RPMI8226 (cell line): ENCODE measurements around the gene NANOG.
"Not testable (repeated sequence)": the region's sequence is repeated elsewhere in the genome, so short reads cannot be mapped to it uniquely, and the experiment has no call there.

Source experiments
- DNase-seq: peaks from one replicate; pipeline ENCODE4 v3.0.0-alpha.2; 2015

NANOG gene

GRCh38 chr12:7788884-7789528 is at the start of gene NANOG:
Gene NANOG, plus strand, starts transcription at chr12:7789402. Its CDS starts 213 bp downstream, at chr12:7789615.
- DNase-seq: not testable (repeated sequence)

GRCh38 chr12:7747246-7747645 is 42.0 kb upstream of the NANOG start, which contains the start of gene CLEC4C:
Gene CLEC4C, minus strand, starts transcription at chr12:7747375. Its CDS starts 27 bp downstream, at chr12:7747348.
- no peak for DNase-seq

GRCh38 chr12:7748852-7749251 is 40.4 kb upstream of the NANOG start:
- DNase-seq: no peak

GRCh38 chr12:7749442-7749841 is 39.8 kb upstream of the NANOG start:
- peak; percentile 28 for DNase-seq

- DNase-seq: no peak
These were observed 38.9 kb upstream of the NANOG start for GRCh38 chr12:7750350-7750749.

- DNase-seq: no peak
These were observed 37.8 kb upstream of the NANOG start for GRCh38 chr12:7751394-7751793.

GRCh38 chr12:7751941-7752922 is 37.0 kb upstream of the NANOG start:
- DNase-seq: not testable (repeated sequence)

- peak; percentile 39 for DNase-seq
These were observed 33.5 kb upstream of the NANOG start for GRCh38 chr12:7755668-7756067.

GRCh38 chr12:7756993-7757392 is 32.2 kb upstream of the NANOG start:
- DNase-seq: no peak

GRCh38 chr12:7758766-7759140 is 30.4 kb upstream of the NANOG start:
- DNase-seq: no peak

GRCh38 chr12:7769999-7770398 is 19.2 kb upstream of the NANOG start:
- DNase-seq: no peak

GRCh38 chr12:7781274-7781673 is 7.9 kb upstream of the NANOG start:
- DNase-seq: no peak

GRCh38 chr12:7782055-7782454 is 7.1 kb upstream of the NANOG start:
- no peak for DNase-seq

- DNase-seq: not testable (repeated sequence)
These were observed 5.8 kb upstream of the NANOG start for GRCh38 chr12:7783433-7783832.

GRCh38 chr12:7784701-7785100 is 4.5 kb upstream of the NANOG start:
- DNase-seq: no peak

- no peak for DNase-seq
These were observed 1.5 kb upstream of the NANOG start for GRCh38 chr12:7787574-7788293.

- DNase-seq: no peak
These were observed 925 bp upstream of the NANOG start for GRCh38 chr12:7788294-7788660.

GRCh38 chr12:7793211-7793610 is 4.0 kb downstream of the NANOG start:
- no peak for DNase-seq

GRCh38 chr12:7797269-7797668 is 8.1 kb downstream of the NANOG start:
- DNase-seq: not testable (repeated sequence)

GRCh38 chr12:7797698-7798398 is 8.6 kb downstream of the NANOG start:
- no peak for DNase-seq

- not testable (repeated sequence) for DNase-seq
These were observed 9.6 kb downstream of the NANOG start for GRCh38 chr12:7798750-7799308.

GRCh38 chr12:7801460-7801859 is 12.3 kb downstream of the NANOG start:
- DNase-seq: no peak
